HEK293 (cell line): ENCODE data around the gene CPN1.

Source experiments
- CTCF ChIA-PET: fragments of 350-600 bp; formaldehyde crosslinking; extraction: SDS; loops from one replicate; lab custom pipeline; 2021; ENCODE audit warnings: antibody characterized with exemption; lab: Yijun Ruan, JAX
- POLR2A ChIA-PET: fragments of 300-600 bp; formaldehyde crosslinking; extraction: SDS; loops from one replicate; lab custom pipeline; 2020; ENCODE audit warnings: antibody characterized with exemption, inconsistent platforms; lab: Yijun Ruan, JAX
- H3K27ac ChIP-seq: fragments of 200-500 bp; sonication (Bioruptor generic); 2 replicates; pipeline ENCODE4 v1.5.1; 2014; ENCODE audit warnings: low read depth, low read length, control low read depth, inconsistent platforms; ENCODE audit errors: extremely low read depth
- H3K36me3 ChIP-seq, 2 experiments: fragments of 200-500 bp in 1 of 2; sonication (Bioruptor generic) in 1 of 2; 1 replicate in 1 of 2; 2 replicates in 1 of 2; pipeline ENCODE4 v1.5.1; 2014 to 2017; ENCODE audit warnings: inconsistent platforms in 2 of 2, low read length in 2 of 2; ENCODE audit not compliant: control insufficient read depth in 2 of 2, insufficient read depth in 1 of 2
- H3K4me1 ChIP-seq: fragments of 200-500 bp; sonication (Bioruptor generic); 2 replicates; pipeline ENCODE4 v1.5.1; 2014; ENCODE audit warnings: mild to moderate bottlenecking, low read length, inconsistent platforms; ENCODE audit not compliant: control insufficient read depth, insufficient read depth
- H3K4me3 ChIP-seq: 2 replicates; pipeline ENCODE4 v1.5.1; 2011; ENCODE audit warnings: low read depth, mild to moderate bottlenecking, control low read depth, low read length, moderate library complexity
- H3K9me3 ChIP-seq: fragments of 200-500 bp; sonication (Bioruptor generic); 2 replicates; pipeline ENCODE4 v1.5.1; 2014; ENCODE audit warnings: low read depth, low read length, inconsistent platforms; ENCODE audit not compliant: control insufficient read depth, insufficient read depth
- OSR2 ChIP-seq: fragments of 450-650 bp; formaldehyde crosslinking; IDR thresholded peaks from 2 replicates; pipeline ENCODE4 v1.5.1; 2016; ENCODE audit warnings: missing biosample characterization, missing genetic modification characterization
- RBAK ChIP-seq: fragments of 450-650 bp; formaldehyde crosslinking; IDR thresholded peaks from 2 replicates; pipeline ENCODE4 v1.5.1; 2016; ENCODE audit warnings: missing biosample characterization, missing genetic modification characterization
- SETDB1 ChIP-seq: IDR thresholded peaks from one replicate; pipeline ENCODE4 v1.6.1; 2017; ENCODE audit warnings: mild to moderate bottlenecking, low read length, moderate library complexity, mixed read lengths; ENCODE audit not compliant: insufficient read length
- TRIM28 ChIP-seq: IDR thresholded peaks from 2 replicates; pipeline ENCODE4 v1.6.1; 2011; ENCODE audit warnings: low read length, control low read depth, borderline replicate concordance
- ZBTB1 ChIP-seq: fragments of 450-650 bp; formaldehyde crosslinking; IDR thresholded peaks from 2 replicates; pipeline ENCODE4 v1.5.1; 2016; ENCODE audit warnings: missing biosample characterization, missing genetic modification characterization
- ZNF121 ChIP-seq: fragments of 450-650 bp; formaldehyde crosslinking; IDR thresholded peaks from 2 replicates; pipeline ENCODE4 v1.5.1; 2016; ENCODE audit warnings: missing biosample characterization, missing genetic modification characterization
- ZNF221 ChIP-seq: fragments of 450-650 bp; formaldehyde crosslinking; IDR thresholded peaks from 2 replicates; pipeline ENCODE4 v1.5.1; 2017; ENCODE audit warnings: missing biosample characterization, missing genetic modification characterization, borderline replicate concordance
- ZNF24 ChIP-seq: fragments of 450-650 bp; formaldehyde crosslinking; IDR thresholded peaks from 2 replicates; pipeline ENCODE4 v1.5.1; 2016; ENCODE audit warnings: missing biosample characterization, missing genetic modification characterization
- ZNF292 ChIP-seq: fragments of 450-650 bp; formaldehyde crosslinking; IDR thresholded peaks from 2 replicates; pipeline ENCODE4 v1.5.1; 2016; ENCODE audit warnings: low read depth, missing biosample characterization, missing genetic modification characterization, borderline replicate concordance
- ZNF366 ChIP-seq: fragments of 450-650 bp; formaldehyde crosslinking; conservative IDR thresholded peaks from 2 replicates; pipeline ENCODE4 v1.5.1; 2016; ENCODE audit warnings: missing biosample characterization, missing genetic modification characterization
- ZNF585B ChIP-seq: fragments of 450-650 bp; formaldehyde crosslinking; IDR thresholded peaks from 2 replicates; pipeline ENCODE4 v1.5.1; 2016; ENCODE audit warnings: missing biosample characterization, missing genetic modification characterization
- ZNF629 ChIP-seq: fragments of 450-650 bp; formaldehyde crosslinking; IDR thresholded peaks from 2 replicates; pipeline ENCODE4 v1.5.1; 2017; ENCODE audit warnings: missing biosample characterization, missing genetic modification characterization
- ZNF658 ChIP-seq: fragments of 450-650 bp; formaldehyde crosslinking; IDR thresholded peaks from 2 replicates; pipeline ENCODE4; 2016; ENCODE audit warnings: missing biosample characterization, missing genetic modification characterization
- ZNF664 ChIP-seq: fragments of 450-650 bp; formaldehyde crosslinking; IDR thresholded peaks from 2 replicates; pipeline ENCODE4 v1.5.1; 2016; ENCODE audit warnings: missing biosample characterization, missing genetic modification characterization
- TF ChIP-seq, protein P1 (sequence below): fragments of 450-650 bp; formaldehyde crosslinking; IDR thresholded peaks from 2 replicates; pipeline ENCODE4 v1.5.1; 2017; ENCODE audit warnings: missing biosample characterization, missing genetic modification characterization
- TF ChIP-seq, protein P2 (sequence below): fragments of 450-650 bp; formaldehyde crosslinking; IDR thresholded peaks from 2 replicates; pipeline ENCODE4 v1.5.1; 2016; ENCODE audit warnings: missing biosample characterization, missing genetic modification characterization, low read depth
- TF ChIP-seq, protein P3 (sequence below): fragments of 450-650 bp; formaldehyde crosslinking; IDR thresholded peaks from 2 replicates; pipeline ENCODE4 v1.5.1; 2016; ENCODE audit warnings: missing biosample characterization, missing genetic modification characterization
- TF ChIP-seq, protein P4 (sequence below): fragments of 450-650 bp; formaldehyde crosslinking; IDR thresholded peaks from 2 replicates; pipeline ENCODE4 v1.5.1; 2016; ENCODE audit warnings: missing biosample characterization, missing genetic modification characterization
- TF ChIP-seq, protein P5 (sequence below): fragments of 450-650 bp; formaldehyde crosslinking; IDR thresholded peaks from 2 replicates; pipeline ENCODE4; 2016; ENCODE audit warnings: missing biosample characterization, missing genetic modification characterization
- TF ChIP-seq, protein P6 (sequence below): fragments of 450-650 bp; formaldehyde crosslinking; IDR thresholded peaks from 2 replicates; pipeline ENCODE4 v1.5.1; 2016; ENCODE audit warnings: missing biosample characterization, missing genetic modification characterization

The CPN1 gene

DNA sequence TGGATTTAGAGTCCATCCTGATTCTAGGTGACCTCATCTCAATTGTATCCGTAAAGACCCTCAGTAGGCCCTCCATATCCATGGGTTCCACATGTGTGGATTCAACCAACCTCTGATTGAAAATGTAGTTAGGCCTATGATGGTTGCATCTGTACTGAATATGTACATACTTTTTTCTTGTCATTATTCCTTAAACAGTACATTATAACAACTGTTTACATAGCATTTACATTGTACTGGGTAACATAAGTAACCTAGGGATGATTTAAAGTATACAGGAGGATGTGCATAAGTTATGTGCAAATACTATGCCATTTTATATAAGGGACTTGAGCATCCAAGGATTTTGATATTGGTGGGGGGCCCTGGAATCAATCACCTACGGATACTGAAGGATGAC lies 10.1 kb downstream of the CPN1 start (continued):
- TF ChIP-seq, protein P1, sequence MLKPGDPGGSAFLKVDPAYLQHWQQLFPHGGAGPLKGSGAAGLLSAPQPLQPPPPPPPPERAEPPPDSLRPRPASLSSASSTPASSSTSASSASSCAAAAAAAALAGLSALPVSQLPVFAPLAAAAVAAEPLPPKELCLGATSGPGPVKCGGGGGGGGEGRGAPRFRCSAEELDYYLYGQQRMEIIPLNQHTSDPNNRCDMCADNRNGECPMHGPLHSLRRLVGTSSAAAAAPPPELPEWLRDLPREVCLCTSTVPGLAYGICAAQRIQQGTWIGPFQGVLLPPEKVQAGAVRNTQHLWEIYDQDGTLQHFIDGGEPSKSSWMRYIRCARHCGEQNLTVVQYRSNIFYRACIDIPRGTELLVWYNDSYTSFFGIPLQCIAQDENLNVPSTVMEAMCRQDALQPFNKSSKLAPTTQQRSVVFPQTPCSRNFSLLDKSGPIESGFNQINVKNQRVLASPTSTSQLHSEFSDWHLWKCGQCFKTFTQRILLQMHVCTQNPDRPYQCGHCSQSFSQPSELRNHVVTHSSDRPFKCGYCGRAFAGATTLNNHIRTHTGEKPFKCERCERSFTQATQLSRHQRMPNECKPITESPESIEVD (tag by site-specific recombination) = no peak

DNA sequence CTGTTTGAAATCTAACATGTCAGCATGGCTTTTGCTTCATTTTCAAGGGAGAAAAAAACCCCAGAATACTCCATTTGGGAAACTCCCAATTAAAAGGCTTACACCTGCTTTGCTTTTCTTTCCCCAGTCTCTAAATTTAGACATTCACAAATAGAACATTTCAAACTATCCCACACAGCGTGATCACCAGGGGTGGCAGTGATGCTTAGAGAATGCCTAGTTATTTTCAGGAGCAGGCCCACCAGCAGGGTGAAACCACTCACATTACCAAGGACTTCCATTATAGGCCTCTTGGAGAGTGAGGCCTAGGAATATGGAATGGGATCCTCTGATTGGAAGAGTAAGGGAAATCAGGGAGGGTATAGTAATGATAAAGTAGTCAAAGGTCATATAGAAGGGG lies 14.2 kb downstream of the CPN1 start:
- no peaks in the 10 kb centered on the region for H3K4me1 ChIP-seq
- TF ChIP-seq SETDB1 = no peak
- TF ChIP-seq, protein P2, sequence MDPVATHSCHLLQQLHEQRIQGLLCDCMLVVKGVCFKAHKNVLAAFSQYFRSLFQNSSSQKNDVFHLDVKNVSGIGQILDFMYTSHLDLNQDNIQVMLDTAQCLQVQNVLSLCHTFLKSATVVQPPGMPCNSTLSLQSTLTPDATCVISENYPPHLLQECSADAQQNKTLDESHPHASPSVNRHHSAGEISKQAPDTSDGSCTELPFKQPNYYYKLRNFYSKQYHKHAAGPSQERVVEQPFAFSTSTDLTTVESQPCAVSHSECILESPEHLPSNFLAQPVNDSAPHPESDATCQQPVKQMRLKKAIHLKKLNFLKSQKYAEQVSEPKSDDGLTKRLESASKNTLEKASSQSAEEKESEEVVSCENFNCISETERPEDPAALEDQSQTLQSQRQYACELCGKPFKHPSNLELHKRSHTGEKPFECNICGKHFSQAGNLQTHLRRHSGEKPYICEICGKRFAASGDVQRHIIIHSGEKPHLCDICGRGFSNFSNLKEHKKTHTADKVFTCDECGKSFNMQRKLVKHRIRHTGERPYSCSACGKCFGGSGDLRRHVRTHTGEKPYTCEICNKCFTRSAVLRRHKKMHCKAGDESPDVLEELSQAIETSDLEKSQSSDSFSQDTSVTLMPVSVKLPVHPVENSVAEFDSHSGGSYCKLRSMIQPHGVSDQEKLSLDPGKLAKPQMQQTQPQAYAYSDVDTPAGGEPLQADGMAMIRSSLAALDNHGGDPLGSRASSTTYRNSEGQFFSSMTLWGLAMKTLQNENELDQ (tag by site-specific recombination) = no peak
- no peak for TF ChIP-seq ZNF585B
- TF ChIP-seq, protein P3, sequence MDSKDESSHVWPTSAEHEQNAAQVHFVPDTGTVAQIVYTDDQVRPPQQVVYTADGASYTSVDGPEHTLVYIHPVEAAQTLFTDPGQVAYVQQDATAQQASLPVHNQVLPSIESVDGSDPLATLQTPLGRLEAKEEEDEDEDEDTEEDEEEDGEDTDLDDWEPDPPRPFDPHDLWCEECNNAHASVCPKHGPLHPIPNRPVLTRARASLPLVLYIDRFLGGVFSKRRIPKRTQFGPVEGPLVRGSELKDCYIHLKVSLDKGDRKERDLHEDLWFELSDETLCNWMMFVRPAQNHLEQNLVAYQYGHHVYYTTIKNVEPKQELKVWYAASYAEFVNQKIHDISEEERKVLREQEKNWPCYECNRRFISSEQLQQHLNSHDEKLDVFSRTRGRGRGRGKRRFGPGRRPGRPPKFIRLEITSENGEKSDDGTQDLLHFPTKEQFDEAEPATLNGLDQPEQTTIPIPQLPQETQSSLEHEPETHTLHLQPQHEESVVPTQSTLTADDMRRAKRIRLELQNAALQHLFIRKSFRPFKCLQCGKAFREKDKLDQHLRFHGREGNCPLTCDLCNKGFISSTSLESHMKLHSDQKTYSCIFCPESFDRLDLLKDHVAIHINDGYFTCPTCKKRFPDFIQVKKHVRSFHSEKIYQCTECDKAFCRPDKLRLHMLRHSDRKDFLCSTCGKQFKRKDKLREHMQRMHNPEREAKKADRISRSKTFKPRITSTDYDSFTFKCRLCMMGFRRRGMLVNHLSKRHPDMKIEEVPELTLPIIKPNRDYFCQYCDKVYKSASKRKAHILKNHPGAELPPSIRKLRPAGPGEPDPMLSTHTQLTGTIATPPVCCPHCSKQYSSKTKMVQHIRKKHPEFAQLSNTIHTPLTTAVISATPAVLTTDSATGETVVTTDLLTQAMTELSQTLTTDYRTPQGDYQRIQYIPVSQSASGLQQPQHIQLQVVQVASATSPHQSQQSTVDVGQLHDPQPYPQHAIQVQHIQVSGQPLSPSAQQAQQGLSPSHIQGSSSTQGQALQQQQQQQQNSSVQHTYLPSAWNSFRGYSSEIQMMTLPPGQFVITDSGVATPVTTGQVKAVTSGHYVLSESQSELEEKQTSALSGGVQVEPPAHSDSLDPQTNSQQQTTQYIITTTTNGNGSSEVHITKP (tag by site-specific recombination) = no peak
- no peak for TF ChIP-seq ZNF629 (tag by site-specific recombination)
- TF ChIP-seq ZNF366 = no peak
- no peak for TF ChIP-seq ZBTB1 (tag by site-specific recombination)
- TF ChIP-seq TRIM28 = no peak
- TF ChIP-seq ZNF221 (tag by site-specific recombination) = no peak
- no peak for TF ChIP-seq ZNF292
- TF ChIP-seq ZNF658 (tag by site-specific recombination) = no peak
- TF ChIP-seq ZNF121 (tag by site-specific recombination) = no peak
- TF ChIP-seq, protein P4, sequence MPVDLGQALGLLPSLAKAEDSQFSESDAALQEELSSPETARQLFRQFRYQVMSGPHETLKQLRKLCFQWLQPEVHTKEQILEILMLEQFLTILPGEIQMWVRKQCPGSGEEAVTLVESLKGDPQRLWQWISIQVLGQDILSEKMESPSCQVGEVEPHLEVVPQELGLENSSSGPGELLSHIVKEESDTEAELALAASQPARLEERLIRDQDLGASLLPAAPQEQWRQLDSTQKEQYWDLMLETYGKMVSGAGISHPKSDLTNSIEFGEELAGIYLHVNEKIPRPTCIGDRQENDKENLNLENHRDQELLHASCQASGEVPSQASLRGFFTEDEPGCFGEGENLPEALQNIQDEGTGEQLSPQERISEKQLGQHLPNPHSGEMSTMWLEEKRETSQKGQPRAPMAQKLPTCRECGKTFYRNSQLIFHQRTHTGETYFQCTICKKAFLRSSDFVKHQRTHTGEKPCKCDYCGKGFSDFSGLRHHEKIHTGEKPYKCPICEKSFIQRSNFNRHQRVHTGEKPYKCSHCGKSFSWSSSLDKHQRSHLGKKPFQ (tag by site-specific recombination) = no peak
- TF ChIP-seq OSR2 (tag by site-specific recombination) = no peak
- TF ChIP-seq, protein P5, sequence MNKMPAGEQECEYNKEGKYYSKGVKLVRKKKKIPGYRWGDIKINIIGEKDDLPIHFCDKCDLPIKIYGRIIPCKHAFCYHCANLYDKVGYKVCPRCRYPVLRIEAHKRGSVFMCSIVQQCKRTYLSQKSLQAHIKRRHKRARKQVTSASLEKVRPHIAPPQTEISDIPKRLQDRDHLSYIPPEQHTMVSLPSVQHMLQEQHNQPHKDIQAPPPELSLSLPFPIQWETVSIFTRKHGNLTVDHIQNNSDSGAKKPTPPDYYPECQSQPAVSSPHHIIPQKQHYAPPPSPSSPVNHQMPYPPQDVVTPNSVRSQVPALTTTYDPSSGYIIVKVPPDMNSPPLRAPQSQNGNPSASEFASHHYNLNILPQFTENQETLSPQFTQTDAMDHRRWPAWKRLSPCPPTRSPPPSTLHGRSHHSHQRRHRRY (tag by site-specific recombination) = no peak
- TF ChIP-seq ZNF24 (tag by site-specific recombination) = no peak
- no peak for TF ChIP-seq ZNF664
- no peak for TF ChIP-seq RBAK (tag by site-specific recombination)
- TF ChIP-seq, protein P6, sequence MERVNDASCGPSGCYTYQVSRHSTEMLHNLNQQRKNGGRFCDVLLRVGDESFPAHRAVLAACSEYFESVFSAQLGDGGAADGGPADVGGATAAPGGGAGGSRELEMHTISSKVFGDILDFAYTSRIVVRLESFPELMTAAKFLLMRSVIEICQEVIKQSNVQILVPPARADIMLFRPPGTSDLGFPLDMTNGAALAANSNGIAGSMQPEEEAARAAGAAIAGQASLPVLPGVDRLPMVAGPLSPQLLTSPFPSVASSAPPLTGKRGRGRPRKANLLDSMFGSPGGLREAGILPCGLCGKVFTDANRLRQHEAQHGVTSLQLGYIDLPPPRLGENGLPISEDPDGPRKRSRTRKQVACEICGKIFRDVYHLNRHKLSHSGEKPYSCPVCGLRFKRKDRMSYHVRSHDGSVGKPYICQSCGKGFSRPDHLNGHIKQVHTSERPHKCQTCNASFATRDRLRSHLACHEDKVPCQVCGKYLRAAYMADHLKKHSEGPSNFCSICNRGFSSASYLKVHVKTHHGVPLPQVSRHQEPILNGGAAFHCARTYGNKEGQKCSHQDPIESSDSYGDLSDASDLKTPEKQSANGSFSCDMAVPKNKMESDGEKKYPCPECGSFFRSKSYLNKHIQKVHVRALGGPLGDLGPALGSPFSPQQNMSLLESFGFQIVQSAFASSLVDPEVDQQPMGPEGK (tag by site-specific recombination) = no peak
- TF ChIP-seq, all 188 proteins: peak for 0
- POLR2A ChIA-PET = interaction anchor here (0.6 kb wide), 1 partner anchor 10 kb away, joined by 3 read pairs; no protein-coding TSS in a partner anchor
- Histone ChIP-seq H3K4me3 (no peak overlapping the region), H3K36me3 (no peaks in the 10 kb centered on the region), H3K27ac (no peak overlapping the region), H3K9me3 (no peaks in the 10 kb centered on the region)
- CTCF ChIA-PET = interaction anchor here (1.6 kb wide), 1 partner anchor 22 kb away, joined by 4 read pairs; no protein-coding TSS in a partner anchor
